NCI-H187 (cell line): ENCODE data around the gene MBNL3.
"Not testable (repeated sequence)": the region's sequence is repeated elsewhere in the genome, so short reads cannot be mapped to it uniquely, and the experiment has no call there.

ENCODE experiments used
- DNase-seq, 2 experiments: peaks; one replicate each; lab custom pipeline; 2025; lab: John Stamatoyannopoulos, UW

Gene MBNL3

DNA sequence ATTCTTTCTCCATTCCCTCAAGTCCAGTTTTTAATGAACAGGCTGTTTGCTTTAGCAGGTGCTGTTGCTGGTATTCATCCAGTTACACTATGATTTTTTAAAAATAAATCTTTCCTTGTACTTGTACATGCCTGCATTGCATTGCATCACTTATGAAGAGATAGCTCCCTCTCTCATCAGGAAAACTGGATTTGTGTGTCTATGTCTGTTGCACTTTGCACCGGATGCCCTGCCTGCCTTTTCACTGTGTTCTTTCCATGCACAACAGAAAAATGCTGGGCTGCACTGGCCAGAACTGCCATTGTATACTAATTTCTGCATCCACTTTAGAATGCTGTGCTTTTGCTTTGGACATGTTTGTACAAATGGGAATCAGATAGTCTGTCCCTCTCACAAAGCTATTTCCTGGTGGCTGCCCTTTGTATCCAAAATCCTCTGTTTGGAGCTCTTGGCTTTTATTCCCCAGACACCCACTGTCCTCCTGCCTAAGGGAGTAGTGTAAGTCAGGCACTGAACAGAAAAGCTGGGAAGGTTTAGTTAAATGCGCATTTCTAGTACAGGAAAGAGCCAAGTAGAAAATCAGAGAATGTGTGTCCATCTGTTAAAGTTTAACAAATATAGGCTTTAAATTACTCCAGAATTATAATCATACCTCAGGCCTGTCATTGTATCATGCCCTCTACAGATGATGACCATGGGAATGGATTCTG is 119.1 kb downstream of the MBNL3 start:
- DNase-seq: no peak

DNA sequence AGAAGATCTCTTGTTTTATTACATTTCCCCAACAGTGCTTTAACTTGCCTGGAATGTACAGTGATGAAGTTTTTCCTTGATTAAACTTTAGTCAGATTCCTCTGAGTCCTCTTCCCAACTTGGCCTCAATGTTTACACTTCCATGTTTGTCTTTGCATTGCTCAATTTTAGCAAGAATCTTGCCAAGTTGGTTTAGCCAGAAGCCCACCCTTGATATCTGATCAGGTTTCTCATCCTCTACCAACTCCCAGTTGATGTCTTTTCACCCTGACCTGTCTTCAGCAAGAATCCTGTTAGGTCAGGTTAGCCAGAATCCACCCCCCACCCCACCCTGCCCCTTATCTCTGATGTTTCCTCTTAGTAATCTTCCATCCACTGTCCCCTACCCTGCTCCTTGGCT is 120.9 kb downstream of the MBNL3 start:
- DNase-seq: no peak

DNA sequence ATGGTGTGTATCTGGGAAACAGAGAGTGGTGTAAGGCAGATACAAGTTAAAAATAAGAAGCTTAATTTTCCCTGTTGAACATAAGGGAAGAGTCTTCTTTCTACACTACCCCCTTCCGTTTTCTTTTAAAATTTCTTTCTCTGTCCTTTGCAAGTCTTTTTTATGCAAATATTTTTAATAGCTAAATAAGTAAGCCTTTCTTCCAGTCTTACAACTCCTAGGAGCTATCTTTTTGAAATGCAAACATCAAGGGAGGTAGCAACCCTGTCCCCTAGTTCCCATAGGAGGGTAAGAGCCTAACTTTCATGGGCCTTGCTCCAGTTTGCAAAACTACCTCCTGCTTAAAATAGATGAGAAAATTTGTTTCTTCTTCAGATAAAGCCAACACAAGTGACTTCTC is 121.5 kb downstream of the MBNL3 start:
- no peak for DNase-seq

DNA sequence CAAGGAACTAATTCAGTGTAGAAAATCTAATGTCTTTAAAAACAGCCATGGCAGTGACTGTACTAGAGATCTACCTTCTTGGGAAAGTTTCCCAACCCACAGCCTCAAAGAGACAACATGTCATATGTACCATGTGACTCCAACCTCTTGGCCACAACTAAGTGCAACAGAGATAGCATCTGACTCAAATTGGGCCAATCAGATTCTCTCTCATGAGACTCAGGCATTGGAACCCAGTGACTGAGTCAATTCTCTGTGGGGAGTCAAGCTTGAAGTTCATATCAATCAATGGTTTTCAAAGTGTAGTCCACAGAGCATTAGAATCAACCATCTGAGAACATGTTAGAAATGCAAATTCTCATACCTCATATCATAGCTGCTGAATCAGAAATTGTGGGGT is 123.3 kb downstream of the MBNL3 start:
- no peak for DNase-seq

DNA sequence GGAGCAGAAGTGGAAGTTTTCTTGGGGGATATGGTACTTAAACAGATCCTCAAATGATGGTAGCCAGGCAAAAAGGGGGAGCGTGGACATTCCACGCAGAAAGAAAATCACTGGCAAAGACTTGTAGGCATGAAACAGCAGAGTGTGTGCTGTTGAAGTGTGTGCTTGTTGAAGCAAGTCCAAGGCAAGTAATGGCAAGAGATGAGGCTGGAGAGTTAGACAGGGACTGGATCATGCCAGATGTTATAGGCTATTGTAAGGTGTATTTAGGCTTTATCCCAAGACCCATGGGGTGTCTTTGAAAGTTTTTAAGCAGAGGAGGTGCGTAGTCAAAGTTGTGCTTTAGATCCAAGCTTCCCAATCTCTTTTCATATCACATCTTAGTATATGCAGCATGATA is 124.5 kb downstream of the MBNL3 start:
- DNase-seq: no peak

DNA sequence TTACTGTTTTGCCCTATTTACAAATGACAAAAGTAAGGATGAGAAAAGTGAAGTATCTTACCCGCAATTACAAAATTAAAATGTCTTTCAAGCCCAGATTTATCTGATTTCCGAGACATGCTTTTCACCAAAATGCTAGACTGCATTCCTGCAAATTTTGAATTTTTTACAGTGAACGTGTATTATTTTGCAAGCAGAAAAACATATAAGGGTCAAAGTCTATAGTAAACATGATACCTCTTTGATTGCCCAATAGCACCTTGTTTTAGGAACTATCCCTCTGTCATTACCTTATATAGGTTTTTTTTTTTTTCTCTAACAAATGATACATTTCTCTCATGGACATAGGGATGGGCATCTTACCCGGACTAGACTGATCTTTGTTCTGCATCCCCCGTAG is 135.4 kb downstream of the MBNL3 start:
- no peak for DNase-seq

DNA sequence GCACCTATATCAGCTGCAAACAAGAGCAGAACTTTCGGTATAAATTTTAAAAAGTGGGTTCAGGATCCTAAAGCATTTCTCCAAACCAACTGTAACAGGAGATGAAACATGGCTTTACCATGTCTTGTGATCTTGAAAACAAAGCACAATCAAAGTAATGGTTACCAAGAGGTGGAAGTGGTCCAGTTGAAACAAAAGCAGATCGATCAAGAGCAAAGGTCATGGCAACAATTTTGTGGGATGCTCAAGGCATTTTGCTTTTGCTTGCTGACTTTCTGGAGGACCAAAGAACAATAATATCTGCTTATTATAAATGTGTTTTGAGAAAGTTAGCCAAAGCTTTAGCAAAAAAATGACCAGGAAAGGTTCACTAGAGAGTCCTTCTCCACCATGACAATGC is 152.7 kb downstream of the MBNL3 start:
- DNase-seq: no peak

DNA sequence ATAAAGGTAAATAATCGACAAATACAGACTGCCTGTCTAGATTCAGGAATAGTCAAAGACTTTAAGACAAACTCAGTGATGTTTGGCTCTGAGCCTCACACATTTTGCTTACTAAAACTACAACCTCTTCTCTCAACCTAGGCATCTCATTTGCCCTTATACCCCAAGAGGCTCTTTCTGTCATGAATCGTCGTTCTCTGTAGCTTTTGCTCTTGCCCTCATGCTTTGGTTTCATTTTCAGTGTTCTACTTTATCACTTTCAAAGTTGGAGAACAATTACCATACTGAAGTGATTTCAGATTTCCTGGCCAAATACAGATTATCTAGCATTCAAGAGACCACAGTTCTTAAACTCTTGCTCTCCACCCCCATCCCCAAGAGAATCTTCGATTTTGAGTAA is 155.5 kb downstream of the MBNL3 start:
- DNase-seq: no peak

DNA sequence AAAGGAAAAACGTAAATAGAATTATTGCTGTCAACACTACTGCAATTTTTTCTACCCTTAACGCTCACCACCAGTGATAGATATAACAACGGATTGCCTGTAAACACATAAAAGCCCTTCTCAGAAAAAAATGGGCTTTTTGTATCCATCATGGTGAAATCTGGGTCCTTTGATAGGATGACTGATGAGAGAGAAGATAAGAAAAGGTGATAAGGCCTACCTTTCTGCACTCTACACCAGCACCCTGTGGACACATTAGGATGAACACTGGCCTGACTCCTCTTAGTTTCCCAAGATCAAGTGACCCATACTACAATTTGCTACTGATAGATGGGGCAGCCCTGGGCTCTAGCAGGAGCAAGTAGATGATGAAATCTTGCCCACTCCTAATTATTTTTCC is 157.3 kb downstream of the MBNL3 start:
- no peak for DNase-seq

DNA sequence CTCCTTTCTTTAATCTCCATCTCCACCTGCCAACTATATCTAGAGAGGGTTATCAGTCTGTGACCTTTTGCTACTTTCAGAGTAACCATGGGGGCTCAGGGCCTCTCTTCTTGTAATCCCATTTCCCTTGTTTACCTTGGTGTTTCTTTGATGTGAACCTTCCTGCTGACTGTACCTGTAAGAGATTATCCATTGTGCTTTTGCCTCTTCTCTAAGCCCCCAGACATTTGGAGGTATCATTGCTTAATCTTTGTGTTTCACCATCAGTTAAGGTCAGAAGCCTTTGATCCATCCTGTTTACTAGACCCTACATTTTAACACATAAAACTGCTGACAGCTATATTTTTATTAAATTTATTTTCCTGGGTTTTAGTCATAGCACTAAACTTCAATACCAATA is 157.8 kb downstream of the MBNL3 start:
- DNase-seq: no peak

DNA sequence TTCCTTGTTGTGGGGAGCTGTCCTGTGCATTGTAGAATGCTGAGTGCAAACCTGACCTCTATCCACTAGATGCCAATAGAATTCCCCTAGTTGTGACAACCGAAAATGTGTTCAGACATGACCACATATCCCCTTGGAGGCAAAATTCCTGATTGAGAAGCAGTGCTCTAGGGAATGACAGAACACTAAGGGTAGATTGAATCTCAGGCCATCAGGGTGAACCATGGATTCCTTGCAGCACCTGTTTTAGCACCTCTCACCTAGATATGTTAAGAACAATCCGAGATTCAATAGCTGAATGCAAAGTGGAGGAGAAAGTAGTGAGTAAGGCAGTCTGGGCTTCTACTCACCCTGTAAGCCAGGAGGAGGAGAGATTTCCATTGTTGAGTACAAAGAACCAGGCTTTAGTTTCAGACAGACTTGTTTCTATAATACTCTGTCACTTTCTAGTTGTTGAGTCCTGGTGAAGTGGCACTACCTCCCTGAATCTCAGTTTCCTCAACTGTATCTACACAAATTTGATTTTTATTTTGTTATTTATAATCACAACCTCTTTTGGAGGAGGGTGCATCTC is 158.6 kb downstream of the MBNL3 start:
- DNase-seq: no peak

DNA sequence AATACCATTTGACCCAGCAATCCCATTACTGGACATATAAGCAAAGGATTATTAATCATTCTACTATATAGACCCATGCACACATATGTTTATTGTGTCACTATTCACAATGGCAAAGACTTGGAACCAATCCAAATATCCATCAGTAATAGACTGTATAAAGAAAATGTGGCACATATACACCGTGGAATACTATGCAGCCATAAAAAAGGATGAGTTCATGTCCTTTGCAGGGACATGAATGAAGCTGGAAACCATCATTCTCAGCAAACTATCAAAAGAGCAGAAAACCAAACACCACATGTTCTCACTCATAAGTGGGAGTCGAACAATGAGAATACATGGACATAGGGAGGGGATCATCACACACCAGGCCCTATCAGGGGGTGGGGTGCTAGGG is 161.9 kb downstream of the MBNL3 start:
- DNase-seq: not testable (repeated sequence)
